Limb (tissue), 2 donors: ENCODE measurements around the gene SCRN1.
"Not testable (repeated sequence)": the region's sequence is repeated elsewhere in the genome, so short reads cannot be mapped to it uniquely, and the experiment has no call there.

Experiments used
- DNase-seq, 2 donors: peaks; one replicate each; pipeline ENCODE4 v3.0.0-alpha.2; 2016; ENCODE audit errors: extremely low spot score in 2 of 2

The SCRN1 gene

DNA sequence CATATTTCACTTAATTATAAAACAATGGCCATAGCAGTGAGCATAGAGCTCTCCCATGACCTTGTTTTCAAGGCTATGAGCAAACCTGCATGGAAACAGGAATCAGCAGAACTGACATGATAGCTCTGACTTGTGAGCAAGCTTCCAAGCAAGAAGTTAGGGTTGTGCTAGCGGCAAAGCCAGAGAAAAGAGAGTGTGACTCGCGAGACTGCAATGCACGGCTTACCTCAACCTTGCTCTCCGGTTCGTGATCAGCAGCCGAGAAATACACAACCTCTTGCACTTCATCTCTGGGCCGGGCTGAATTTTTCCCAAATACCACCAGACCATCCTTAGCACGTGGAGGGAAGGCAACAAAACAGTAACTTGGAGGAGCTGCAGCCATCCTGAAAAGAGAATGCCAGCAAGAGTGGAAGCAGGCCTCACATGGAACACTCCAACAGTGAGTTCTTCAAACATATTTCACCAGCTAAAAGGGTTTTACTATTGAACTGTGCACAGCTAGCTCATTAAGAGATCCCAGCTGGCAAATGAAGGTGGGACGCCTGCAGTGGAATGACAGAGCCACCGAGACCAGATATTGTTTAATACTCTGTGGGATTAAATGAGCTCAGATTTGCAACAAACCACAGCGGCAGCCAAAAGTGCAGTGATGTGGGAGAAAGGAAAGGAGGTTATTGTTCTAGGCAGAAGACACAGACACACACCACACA is 20.8 kb downstream of the SCRN1 start:
- no peak for DNase-seq

DNA sequence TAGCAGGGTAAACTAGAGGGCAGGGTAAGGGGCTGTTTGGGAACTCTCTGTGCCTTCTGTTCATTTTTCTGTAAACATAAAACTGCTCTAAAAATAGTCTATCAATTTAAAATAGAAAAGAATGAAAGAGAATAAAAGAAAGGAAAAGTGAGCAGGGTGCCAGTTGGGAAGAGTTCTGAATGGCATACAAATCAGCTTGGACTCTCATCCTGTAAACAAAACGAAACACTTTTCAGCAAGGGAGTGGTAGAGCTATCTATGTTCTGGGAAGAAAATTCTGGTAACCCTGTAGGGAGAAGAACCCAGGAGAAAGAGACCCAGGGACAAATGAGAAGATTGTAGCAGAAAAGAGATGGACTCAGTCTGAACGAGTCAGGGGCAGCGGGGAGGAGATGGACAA is 24.6 kb downstream of the SCRN1 start:
- no peak for DNase-seq

DNA sequence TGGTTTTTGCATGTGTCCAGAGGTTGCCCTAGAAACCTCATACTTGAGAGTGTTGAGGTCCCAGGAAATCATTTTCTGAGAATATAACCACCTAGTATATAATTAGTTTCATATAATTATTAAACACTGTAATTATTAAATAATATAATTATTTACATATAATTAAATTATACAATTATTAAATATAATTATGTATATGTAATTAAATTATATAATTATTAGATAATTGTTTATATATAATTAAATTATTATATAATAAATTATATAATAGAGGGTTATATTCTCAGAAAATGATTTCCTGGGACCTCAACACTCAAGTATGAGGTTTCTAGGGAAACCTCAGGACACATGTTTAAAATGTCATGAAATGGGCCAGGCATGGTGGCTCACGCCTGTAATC is 27.6 kb downstream of the SCRN1 start:
- no peak for DNase-seq

DNA sequence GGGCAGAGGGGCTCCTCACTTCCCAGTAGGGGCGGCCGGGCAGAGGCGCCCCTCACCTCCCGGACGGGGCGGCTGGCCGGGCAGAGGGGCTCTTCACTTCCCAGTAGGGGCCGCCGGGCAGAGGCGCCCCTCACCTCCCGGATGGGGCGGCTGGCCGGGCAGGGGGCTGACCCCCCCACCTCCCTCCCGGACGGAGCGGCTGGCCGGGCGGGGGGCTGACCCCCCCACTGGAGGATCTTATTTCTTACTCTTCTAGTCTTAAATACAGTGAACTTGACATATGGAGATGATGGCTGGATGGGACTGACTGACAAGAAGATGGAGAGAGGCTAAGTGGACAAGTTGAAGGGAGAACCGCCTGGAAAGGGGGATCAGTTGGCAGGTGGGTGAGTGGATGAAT is 28.0 kb downstream of the SCRN1 start:
- DNase-seq: not testable (repeated sequence)

DNA sequence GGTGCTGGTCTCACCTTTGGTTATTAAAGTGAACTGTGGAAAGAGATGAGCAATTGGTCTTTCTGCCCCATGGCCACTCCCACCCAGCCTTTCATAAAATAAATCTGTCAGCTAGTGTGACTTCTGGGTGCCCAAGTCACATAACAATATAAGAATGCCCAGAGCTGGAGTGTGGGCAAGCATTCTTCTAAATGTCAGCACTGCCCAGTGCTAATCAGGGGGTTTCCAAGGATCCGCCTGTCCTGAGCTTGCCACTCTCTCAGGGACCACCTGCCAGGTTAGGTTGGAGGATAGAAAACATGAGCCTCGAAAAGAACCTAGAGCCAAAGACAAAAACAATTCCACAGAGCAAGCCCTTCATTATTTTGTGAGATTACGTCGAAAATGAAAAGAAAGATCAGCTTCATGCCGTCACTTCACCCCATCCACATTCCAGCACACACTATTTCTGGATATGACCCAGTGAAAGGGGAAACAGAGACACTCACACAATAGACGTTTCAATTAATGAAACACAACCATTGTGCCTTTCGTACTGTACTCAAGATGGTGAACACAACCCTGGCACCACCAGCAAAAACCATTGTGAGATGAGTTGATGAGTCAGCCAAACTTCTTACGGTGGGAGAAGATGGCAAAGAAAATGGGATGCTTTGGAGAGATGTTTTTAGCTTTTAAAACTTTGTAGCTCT is 30.8 kb downstream of the SCRN1 start:
- DNase-seq: no peak

DNA sequence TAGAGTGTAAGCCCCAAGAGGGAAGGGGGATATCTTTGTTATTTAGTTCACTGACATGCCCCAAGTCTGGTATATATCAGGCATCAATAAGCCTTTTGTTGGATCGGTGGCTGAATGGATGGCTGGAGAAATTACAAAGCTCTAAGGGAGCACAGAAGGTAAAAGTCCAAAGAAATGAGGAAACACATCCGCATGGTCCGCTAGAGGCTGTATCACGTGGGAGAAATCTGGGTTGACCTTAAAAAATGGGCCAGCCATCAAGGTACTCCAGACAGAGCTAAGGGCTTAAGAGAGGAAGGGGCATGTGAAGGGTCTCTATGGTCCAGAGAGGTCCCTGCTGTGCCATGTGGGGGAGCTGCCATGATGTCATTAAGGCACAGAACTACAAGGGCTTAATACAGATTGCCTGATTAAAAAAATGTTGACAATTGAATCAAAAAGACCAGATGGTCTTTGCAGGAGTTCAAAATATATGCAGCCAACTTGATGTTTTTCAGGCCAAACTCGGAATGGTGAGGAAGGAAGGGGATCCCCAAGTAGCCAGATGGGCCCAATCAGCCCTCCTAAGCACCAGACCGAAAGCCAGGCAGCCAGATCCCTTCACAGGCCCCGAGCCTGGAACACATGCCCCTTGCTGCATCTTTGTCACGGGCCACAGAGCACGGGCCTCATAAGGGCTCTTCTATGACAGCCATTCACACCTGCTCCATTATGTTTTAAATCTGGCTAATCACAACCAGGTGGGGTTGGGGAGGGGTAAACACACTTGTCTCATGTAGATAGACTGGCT is 31.9 kb downstream of the SCRN1 start:
- no peak for DNase-seq

DNA sequence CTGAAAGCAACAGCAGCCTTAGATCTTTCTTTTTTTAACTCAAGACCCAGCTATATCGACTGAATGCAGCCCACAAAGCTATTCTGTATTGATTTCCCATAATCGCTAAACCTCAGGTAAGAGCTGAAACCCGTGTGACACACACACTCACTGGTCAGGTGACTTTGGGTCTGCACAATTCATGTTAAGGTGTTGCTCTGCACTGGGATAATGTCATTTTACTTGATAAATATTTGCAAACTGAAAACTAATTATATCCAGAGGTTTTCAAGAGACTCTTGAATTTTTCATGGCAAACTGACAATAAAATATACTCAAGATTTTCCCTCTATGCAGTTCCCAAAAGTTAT is 33.1 kb downstream of the SCRN1 start:
- DNase-seq: no peak

DNA sequence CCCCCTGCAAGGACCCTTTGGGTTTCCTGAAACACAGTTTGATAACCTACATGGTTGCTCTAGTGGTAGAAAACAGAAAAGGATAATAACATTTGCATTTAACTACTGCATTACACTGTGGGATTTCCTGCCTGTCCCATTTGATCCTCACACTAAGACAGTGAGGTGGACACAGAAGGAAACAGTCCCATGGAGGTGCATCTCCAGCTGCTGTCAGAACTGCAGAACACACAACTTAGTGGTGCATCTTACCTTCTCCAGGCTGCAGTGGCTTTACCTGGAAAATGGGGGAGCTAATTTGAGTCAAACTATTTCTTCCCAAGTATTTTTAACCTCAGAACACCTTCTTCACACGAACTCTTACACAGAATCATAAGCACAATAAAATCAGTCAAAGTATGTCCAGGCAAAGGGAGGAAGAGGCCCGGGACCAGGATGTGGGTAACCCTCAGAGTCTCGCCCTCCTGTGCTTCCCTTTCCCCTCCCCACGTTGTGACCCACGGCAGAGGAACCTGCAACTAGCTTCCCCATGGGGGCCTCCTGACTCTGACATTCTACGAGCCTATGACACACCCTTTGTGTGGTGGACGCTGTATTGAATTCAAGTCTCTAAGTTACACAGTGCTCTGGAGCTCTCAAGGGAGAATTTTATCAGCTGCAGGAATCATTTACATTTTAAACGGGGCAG is 33.7 kb downstream of the SCRN1 start:
- no peak for DNase-seq

DNA sequence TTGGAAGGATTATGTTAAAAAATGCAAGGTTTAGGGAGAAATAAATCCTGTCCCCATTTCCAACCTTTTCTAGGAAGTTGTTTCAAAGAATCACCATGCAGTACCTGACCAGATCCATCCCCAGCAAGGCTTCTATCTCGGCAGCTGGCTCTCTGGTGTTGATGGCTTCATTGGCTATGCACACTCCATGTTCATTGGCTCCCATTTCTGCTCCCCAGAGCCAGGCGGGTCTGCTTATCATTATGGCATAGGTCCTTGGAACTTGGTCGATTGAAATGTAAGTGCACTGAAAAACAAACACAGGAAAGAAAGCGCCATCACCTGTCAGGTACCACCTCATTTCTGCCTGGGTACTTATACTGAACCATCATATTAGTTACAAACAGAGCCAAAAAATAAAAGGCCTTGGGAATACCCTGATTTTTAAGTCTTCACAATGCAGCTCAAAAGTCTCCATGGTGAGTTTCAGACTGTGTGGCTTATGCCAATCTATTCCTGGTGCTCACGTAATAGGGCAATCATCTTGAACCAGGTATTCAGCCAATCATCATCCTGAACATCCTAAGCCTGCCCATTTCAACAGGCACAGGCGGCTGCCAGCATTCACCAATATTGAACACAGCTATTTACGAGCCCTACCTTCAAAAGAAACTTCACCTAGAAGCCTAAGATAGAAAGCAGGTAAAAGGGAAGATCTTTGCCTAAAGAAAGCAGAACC is 34.4 kb downstream of the SCRN1 start:
- no peak for DNase-seq

DNA sequence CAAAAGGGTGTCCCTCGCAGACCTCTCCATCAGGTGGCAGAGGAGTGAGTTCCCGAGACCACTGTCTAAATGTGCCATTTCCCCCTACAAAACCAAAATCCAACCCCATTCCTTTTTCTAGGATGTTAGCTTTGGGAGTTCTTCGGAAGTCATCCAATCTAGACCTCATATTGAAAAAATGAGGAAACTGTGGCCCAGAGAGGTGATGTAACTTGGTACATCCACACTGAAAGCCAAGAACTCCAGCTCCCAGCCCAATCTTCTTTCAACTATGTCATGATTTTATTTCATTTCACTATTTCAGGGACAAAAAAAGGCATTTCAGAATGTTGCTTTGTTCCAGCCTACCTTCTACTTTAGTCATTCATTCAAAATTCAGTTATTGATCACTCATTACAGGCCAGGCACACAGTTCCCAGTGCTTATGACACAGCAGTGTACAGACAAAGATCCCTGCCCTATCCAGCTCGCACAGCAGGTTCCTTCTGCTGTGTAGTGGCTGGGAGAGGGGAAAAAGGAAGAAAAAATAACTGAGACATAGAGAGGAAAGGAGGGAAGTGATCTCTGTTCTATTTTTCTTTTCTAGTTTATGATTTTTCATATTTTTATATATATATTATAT is 35.8 kb downstream of the SCRN1 start:
- no peak for DNase-seq

DNA sequence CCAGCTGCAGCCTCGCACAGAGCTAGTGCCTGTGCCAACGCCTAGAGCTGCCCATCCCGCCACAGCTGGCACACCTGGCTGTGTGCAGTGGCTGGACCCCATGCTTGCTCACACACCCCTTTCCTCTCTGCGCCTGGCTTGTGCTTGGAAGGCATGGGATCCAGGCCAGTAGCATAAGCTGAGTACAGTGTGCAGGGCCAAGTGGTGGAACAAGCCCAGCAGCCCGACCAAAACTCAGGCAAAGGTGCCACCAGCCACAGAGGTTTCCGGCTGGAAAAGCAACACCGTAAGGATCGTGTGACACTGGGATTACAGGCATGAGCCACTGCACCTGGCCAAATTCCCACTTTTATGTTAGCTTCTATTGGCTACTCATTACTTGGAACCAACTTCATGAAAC is 38.4 kb downstream of the SCRN1 start:
- no peak for DNase-seq

DNA sequence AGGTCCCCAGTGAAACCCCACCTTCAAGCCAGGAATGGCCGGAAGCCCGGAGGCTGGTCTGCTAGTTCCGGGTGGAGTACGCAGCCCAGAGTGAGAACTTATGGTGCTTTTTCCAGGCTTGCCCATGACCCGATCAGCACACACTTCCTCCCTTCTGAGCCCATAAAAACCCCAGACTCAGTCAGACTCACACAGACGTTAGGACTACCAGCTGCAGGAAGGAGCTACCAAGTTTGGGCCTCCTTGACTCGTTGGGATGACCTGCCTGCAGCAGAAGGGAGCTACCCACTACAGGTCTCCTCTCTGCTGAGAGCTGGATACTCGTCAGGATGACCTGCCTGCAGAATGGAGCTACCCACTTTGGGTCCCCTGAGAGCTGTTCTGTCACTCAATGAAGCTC is 39.1 kb downstream of the SCRN1 start:
- DNase-seq: no peak

DNA sequence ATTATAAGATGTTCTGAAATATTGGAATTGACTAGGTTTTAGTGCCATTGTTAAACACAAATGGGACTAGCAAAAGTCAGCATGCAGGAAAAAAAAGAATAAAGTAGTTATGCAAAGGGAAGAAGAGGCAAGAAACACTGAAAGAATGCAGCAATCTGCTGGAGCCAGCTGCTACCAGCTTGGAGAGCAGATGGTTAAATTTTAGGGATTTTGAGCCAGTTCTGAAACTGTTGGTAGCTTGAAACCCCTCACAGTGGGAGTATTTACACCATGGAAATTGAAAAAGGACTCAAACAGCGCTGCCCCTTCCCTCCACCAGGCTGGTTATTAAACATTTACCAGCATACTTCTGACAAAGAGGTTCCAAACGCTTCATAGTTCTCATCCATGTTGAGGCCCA is 41.0 kb downstream of the SCRN1 start:
- no peak for DNase-seq

DNA sequence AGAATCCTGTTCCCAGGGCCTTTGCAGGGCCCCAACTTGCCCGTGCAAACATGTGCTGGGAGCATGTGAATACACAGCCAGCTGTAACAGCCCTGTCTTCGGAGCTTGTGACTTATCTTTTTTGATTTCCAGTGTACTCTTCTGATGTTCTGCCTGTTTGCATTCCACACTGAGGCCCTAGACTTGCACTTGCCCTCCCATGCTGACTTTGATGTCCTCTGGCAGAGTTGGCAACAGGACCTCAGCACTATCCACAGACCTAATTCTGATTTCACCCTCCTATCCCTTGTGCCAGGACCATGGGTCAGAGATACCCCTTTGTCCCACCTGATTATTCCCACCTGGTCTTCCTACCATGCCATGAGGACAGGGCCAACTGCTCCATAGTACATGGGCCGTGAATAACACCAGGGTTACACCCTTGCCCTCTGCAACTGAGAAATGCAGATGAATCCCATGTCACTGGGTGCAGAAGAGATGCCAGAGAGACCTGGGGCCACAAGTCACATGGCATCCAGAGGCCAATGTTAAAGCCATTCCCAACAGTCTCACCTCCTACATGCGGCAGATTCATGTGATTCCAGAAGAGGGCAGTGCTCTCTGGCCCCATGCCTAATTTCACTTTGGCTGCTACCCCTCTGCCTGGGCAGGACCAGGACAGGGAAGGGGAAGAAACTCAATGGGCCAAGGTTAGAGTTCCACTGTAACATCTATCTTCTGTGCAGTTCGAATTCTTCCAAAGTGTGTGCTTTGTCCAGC is 43.0 kb downstream of the SCRN1 start:
- DNase-seq: no peak

DNA sequence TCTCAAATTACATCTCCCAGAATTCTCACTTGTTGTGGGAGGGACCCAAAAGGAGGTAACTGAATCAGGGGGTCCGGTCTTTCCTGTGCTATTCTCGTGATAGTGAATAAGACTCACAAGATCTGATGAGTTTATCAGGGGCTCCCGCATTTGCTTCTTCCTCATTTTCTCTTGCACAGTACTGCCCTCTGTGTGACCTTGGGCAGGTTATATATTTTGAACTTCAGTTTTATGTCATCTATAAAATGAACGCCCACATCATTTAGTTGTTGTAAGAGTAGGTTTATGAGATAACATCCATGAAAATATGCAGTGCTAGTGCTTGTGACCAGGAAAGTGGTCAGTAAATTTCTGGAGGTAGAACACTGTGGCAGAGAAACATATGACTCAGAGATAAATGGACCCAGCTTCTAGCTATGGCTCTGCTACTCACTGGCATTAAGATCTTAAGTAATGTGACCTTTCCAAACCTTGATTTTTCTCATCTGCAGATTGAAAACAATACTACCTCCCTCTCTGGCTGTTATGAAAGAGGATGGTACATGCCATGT is 44.3 kb downstream of the SCRN1 start:
- no peak for DNase-seq

DNA sequence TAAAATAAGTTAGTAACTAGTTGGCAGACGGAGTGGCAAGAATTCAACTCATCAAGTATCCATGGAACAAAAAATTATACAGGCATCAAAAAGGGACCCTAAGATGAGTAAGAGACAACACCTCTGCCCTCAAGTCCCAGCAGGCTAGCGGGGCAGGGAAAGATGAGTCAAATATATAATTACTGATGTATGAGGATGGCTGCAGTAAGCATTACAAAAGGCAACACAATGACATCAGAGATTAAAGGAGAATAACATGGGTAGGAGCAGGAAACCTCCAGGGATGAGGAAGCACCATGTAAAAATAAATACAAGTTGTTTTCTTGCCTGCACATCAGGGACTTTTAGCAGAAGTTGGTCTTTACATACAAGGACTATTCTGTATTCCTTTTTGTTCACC is 49.4 kb downstream of the SCRN1 start:
- DNase-seq: no peak

DNA sequence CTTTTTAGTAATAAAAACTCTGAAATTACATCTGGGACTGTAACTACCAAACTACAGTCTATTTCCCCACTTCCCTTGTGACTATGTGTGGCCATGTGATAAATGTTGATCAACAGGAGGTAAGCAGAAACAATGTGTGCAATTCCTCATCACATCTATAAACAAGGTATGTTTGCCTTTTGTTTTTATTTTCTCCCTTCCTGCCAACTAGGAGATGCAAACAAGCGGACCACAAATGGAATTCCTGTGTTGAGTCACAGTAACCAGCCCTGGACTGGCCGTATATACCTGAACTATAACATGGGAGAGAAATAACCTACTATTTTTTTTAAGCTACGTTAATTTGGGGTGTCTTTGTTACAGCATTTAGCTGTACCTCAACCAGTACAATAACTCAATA is 52.5 kb downstream of the SCRN1 start:
- no peak for DNase-seq

DNA sequence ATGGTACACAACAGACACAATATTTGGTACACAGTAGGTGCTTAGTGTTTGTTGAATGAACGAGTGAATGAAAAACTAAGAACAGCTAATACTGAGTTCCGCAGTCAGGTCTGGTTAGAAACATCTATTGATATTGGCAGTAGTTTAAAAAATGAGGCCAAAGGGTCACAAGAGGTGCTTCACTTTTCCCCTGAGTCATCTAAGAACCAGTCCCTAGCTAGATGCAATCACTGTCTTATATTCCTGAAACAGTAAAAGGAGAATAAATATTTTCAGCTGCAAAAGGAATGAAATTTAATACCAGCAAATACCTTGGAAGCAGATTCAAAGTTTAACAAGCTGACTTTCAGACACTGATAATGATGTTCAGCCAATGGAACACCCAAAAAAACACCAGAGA is 54.5 kb downstream of the SCRN1 start:
- no peak for DNase-seq

DNA sequence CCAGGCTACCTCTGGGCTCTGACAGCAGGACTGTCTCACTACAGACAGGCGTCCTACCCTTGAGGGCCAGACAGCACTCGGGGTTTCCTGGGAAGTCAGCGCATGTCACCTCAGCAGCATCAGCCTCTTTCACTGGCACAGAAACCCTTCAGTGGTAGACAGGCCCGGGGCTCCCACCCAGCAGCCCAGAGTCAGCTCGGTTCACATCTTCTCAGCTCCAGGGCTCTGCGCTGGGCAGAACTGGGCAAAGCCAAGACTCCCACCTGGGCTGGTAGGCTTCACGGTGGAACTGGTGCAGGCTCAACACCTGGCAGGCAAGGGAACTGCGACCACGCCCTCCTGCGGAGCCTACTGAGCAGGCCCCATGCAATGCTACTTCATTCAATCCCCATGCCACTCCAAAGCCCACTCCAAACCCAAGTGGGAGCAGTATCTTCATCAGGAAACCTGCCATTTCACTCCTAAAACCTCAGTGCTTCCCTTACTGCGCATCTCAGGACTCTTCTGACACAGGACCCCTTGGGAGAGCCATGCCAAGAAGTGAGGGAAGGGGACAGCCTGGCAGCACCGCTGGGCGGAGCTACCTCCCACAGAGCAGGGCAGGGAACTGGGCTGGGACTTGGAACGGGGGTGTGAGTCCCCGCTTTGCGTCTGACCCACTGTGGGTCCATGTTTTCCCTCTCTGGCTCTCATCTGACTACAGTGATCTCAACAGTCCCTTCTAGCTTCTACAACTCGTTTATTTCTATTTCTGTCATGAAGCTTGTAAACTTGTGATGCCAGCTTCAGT is 60.4 kb downstream of the SCRN1 start:
- DNase-seq: no peak
